ENCODE data around the gene DLK1. TPM values are rescaled to one million over a fixed set of nuclear protein-coding genes. Genes with fewer than 3 reads are reported as not detected.
A peak's percentile ranks its signal among the peaks of the same experiment; 100 is the strongest.

The DLK1 gene
- total RNA-seq, 1 donor from 2014 or later: 1.3 TPM

DNA sequence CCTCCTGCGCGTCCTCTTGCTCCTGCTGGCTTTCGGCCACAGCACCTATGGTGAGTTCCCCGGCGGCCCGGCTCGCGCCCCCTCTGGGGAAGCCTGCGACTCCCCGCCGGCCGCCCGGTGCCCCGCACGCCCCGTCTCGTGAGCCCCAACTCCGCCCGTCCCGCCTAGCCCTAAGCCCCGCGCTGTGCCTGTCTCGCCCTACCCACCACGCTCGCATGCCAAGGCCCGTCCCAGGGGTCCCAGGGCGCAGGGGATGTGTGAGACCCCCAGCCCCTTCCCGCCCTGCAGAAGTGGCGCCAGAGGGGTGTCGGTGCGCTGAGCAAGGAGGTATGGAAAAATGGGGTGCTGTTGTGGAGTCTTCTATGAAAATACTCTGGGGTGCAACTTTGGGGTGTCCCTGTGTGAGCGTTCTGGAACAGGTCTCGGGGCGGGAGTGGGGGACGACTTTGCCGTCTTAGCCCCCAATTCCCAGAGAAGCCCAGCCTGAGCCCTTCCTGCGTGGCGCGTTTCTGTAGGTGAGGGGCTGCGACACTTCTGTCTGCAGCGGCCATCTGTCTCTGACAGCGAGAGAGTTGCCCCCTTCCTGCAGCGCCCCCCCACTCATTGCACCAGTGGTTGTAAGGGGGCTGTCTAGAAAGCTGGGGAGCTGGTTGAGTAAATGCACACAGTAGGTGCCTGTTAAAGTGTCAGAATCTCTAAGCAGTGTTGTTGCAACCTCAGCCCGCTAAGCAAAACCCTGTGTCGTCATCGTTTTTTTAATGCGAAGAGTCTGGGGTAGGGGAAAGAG is 587 bp downstream of the DLK1 start:
- H3K27ac Mint-ChIP-seq (ENCODE audit: unreplicated experiment): no peak overlapping the region
- H3K4me3 Mint-ChIP-seq (ENCODE audit: unreplicated experiment): peak overlapping the region; percentile 47
- no peak for DNase-seq (ENCODE audit: low spot score)
- TF ChIP-seq, protein P1, sequence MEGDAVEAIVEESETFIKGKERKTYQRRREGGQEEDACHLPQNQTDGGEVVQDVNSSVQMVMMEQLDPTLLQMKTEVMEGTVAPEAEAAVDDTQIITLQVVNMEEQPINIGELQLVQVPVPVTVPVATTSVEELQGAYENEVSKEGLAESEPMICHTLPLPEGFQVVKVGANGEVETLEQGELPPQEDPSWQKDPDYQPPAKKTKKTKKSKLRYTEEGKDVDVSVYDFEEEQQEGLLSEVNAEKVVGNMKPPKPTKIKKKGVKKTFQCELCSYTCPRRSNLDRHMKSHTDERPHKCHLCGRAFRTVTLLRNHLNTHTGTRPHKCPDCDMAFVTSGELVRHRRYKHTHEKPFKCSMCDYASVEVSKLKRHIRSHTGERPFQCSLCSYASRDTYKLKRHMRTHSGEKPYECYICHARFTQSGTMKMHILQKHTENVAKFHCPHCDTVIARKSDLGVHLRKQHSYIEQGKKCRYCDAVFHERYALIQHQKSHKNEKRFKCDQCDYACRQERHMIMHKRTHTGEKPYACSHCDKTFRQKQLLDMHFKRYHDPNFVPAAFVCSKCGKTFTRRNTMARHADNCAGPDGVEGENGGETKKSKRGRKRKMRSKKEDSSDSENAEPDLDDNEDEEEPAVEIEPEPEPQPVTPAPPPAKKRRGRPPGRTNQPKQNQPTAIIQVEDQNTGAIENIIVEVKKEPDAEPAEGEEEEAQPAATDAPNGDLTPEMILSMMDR (IDR thresholded peaks at IDR 0.05; ENCODE audit: unreplicated experiment): no peak
- H3K9me3 Mint-ChIP-seq (ENCODE audit: unreplicated experiment): no peaks in the 10 kb centered on the region
- peaks cover 8% of the 10 kb centered on the region for H3K36me3 Mint-ChIP-seq (ENCODE audit: low read depth, unreplicated experiment)
- peaks cover 12% of the 10 kb centered on the region for H3K4me1 Mint-ChIP-seq (ENCODE audit: unreplicated experiment)
- H3K27me3 Mint-ChIP-seq (ENCODE audit: unreplicated experiment): peaks cover 20% of the 10 kb centered on the region

DNA sequence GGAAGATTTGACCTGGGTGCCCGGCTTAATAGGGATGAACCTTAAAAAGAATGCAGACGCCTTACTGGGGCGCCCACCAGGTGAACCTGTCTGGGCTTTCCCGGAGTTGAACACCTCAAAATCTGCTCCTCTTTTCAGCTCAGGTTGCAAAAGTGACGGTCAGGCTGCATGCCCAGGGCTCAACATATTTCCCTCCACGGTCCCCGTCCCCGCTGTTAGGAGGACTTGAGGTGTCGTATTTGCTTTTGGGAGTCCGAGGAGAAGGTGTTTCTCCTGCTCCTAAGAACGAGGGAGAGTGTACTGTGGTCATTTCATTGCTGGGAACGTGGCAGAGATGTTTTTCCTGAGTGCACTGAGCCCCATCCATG is 1.2 kb downstream of the DLK1 start:
- DNase-seq (ENCODE audit: low spot score): no peak
- H3K36me3 Mint-ChIP-seq (ENCODE audit: low read depth, unreplicated experiment): peaks cover 8% of the 10 kb centered on the region
- H3K27ac Mint-ChIP-seq (ENCODE audit: unreplicated experiment): no peak overlapping the region
- H3K4me3 Mint-ChIP-seq (ENCODE audit: unreplicated experiment): no peak overlapping the region
- TF ChIP-seq, protein P1 (IDR thresholded peaks at IDR 0.05; ENCODE audit: unreplicated experiment): no peak
- H3K9me3 Mint-ChIP-seq (ENCODE audit: unreplicated experiment): no peaks in the 10 kb centered on the region
- H3K27me3 Mint-ChIP-seq (ENCODE audit: unreplicated experiment): peaks cover 20% of the 10 kb centered on the region
- peaks cover 12% of the 10 kb centered on the region for H3K4me1 Mint-ChIP-seq (ENCODE audit: unreplicated experiment)

DNA sequence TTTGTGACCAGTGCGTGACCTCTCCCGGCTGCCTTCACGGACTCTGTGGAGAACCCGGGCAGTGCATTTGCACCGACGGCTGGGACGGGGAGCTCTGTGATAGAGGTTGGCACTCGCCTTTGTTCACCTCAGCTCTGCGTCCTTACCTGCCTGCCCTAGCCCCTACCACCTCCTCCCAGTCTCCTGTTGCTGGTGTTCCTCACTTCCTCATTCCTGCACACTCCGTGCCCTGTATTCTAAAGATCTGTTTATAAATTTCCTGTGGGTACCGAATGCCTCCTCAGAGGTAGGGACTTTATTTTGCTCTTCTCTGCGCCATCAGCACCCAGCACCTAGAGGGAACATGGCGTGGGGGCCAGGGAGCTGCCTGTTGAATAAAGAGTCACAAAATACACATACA is 2.3 kb downstream of the DLK1 start:
- peaks cover 8% of the 10 kb centered on the region for H3K36me3 Mint-ChIP-seq (ENCODE audit: low read depth, unreplicated experiment)
- DNase-seq (ENCODE audit: low spot score): no peak
- H3K4me1 Mint-ChIP-seq (ENCODE audit: unreplicated experiment): peaks cover 12% of the 10 kb centered on the region
- TF ChIP-seq, protein P1 (IDR thresholded peaks at IDR 0.05; ENCODE audit: unreplicated experiment): no peak
- H3K27ac Mint-ChIP-seq (ENCODE audit: unreplicated experiment): no peak overlapping the region
- no peaks in the 10 kb centered on the region for H3K9me3 Mint-ChIP-seq (ENCODE audit: unreplicated experiment)
- H3K4me3 Mint-ChIP-seq (ENCODE audit: unreplicated experiment): no peak overlapping the region
- H3K27me3 Mint-ChIP-seq (ENCODE audit: unreplicated experiment): peaks cover 20% of the 10 kb centered on the region

DNA sequence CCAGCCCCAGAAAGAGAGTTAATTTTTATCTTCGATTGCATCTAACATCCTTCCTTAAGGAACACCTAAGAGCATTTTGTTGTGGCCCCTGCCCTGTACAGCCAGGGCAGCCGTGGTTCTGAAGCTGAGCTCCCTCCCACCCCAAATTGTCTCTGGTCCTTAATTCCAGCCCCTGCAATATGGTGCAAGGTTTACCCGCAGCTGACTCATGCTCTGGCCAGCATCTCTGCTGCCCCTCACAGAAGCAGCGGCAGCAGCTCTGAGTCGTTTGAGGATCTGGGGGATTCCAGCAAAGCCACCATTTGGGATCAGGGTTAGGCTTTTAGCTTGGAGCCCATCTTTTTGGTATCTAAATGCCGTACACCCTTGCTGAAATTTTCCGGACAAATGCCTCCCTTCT is 3.3 kb downstream of the DLK1 start:
- peaks cover 12% of the 10 kb centered on the region for H3K4me1 Mint-ChIP-seq (ENCODE audit: unreplicated experiment)
- peaks cover 8% of the 10 kb centered on the region for H3K36me3 Mint-ChIP-seq (ENCODE audit: low read depth, unreplicated experiment)
- no peak overlapping the region for H3K27ac Mint-ChIP-seq (ENCODE audit: unreplicated experiment)
- no peaks in the 10 kb centered on the region for H3K9me3 Mint-ChIP-seq (ENCODE audit: unreplicated experiment)
- H3K27me3 Mint-ChIP-seq (ENCODE audit: unreplicated experiment): peaks cover 20% of the 10 kb centered on the region
- DNase-seq (ENCODE audit: low spot score): no peak
- H3K4me3 Mint-ChIP-seq (ENCODE audit: unreplicated experiment): no peak overlapping the region
- TF ChIP-seq, protein P1 (IDR thresholded peaks at IDR 0.05; ENCODE audit: unreplicated experiment): no peak

DNA sequence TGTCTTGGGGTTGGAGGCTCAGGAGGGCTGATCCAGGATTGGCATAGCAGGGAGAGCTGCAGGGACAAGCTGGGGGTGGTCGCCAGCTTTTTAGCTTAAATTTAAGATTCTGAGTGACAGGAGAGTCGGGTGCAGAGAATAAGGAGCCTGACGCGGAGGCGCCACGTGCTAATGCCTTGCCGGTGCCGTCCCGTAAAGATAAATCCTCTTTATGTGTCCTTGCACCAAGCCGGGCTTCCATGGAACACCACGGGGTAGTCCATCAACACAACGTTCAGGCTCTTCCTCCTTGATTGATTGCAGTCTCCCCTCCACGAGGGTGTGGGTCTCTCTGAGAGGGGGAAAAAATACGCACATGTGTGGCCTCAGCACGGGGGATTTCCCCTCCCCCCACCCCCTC is 3.9 kb downstream of the DLK1 start:
- Mint-ChIP-seq H3K4me1 (ENCODE audit: unreplicated experiment) (peaks cover 12% of the 10 kb centered on the region), H3K36me3 (ENCODE audit: low read depth, unreplicated experiment) (peaks cover 8% of the 10 kb centered on the region), H3K4me3 (ENCODE audit: unreplicated experiment) (no peak overlapping the region), H3K27ac (ENCODE audit: unreplicated experiment) (no peak overlapping the region), H3K27me3 (ENCODE audit: unreplicated experiment) (peaks cover 18% of the 10 kb centered on the region), H3K9me3 (ENCODE audit: unreplicated experiment) (no peaks in the 10 kb centered on the region)
- TF ChIP-seq, protein P1 (IDR thresholded peaks at IDR 0.05; ENCODE audit: unreplicated experiment): no peak
- DNase-seq (ENCODE audit: low spot score): no peak
